Osteocyte (in vitro differentiated cells): Measurements from ENCODE around the gene ITPR1. TPM values are rescaled to one million over a fixed set of nuclear protein-coding genes. Genes with fewer than 3 reads are reported as not detected.

Experiments used
- DNase-seq: peaks from one replicate; pipeline ENCODE4 v3.0.0; 2021; ENCODE audit warnings: mixed read lengths; ENCODE audit not compliant: unreplicated experiment; ENCODE audit errors: extremely low spot score
- H3K27ac Mint-ChIP-seq: one replicate; pipeline ENCODE4 v1.8.0; 2021; ENCODE audit warnings: mild to moderate bottlenecking, mixed read lengths; ENCODE audit not compliant: unreplicated experiment
- H3K27me3 Mint-ChIP-seq: one replicate; pipeline ENCODE4 v1.8.0; 2021; ENCODE audit warnings: mixed read lengths; ENCODE audit not compliant: unreplicated experiment
- H3K36me3 Mint-ChIP-seq: one replicate; pipeline ENCODE4 v1.8.0; 2021; ENCODE audit warnings: mixed read lengths; ENCODE audit not compliant: unreplicated experiment
- H3K4me1 Mint-ChIP-seq: one replicate; pipeline ENCODE4 v1.8.0; 2021; ENCODE audit warnings: mixed read lengths; ENCODE audit not compliant: unreplicated experiment
- H3K4me3 Mint-ChIP-seq: one replicate; pipeline ENCODE4 v1.8.0; 2021; ENCODE audit warnings: mild to moderate bottlenecking, moderate library complexity, mixed read lengths; ENCODE audit not compliant: unreplicated experiment
- H3K9me3 Mint-ChIP-seq: one replicate; pipeline ENCODE4 v1.8.0; 2021; ENCODE audit warnings: mixed read lengths; ENCODE audit not compliant: unreplicated experiment
- total RNA-seq: library from RNA; stranded (reverse); gene quantifications from 2 replicates; pipeline ENCODE4 v1.2.1, GENCODE V29; 2021
- TF ChIP-seq, protein P1 (sequence below): fragments of 200-600 bp; sonication (generic); IDR thresholded peaks from 2 replicates; pipeline ENCODE4 v1.5.0; 2021; ENCODE audit warnings: antibody characterized with exemption, mild to moderate bottlenecking, moderate library complexity

Gene ITPR1
- total RNA-seq, 1 donor from 2014 or later: 34.3 TPM

- TF ChIP-seq, protein P1, sequence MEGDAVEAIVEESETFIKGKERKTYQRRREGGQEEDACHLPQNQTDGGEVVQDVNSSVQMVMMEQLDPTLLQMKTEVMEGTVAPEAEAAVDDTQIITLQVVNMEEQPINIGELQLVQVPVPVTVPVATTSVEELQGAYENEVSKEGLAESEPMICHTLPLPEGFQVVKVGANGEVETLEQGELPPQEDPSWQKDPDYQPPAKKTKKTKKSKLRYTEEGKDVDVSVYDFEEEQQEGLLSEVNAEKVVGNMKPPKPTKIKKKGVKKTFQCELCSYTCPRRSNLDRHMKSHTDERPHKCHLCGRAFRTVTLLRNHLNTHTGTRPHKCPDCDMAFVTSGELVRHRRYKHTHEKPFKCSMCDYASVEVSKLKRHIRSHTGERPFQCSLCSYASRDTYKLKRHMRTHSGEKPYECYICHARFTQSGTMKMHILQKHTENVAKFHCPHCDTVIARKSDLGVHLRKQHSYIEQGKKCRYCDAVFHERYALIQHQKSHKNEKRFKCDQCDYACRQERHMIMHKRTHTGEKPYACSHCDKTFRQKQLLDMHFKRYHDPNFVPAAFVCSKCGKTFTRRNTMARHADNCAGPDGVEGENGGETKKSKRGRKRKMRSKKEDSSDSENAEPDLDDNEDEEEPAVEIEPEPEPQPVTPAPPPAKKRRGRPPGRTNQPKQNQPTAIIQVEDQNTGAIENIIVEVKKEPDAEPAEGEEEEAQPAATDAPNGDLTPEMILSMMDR: no peak
- Mint-ChIP-seq H3K4me3 (no peak overlapping the region), H3K36me3 (no peaks in the 10 kb centered on the region), H3K9me3 (peaks cover 3% of the 10 kb centered on the region), H3K4me1 (peaks cover 86% of the 10 kb centered on the region), H3K27me3 (no peaks in the 10 kb centered on the region), H3K27ac (peak overlapping the region; percentile 90)
- DNase-seq: no peak
Observed at GRCh38 chr3:4739289-4740236, 246.4 kb downstream of the ITPR1 start.

- TF ChIP-seq, protein P1: no peak
- Mint-ChIP-seq H3K27ac (peak overlapping the region; percentile 87), H3K27me3 (no peaks in the 10 kb centered on the region), H3K4me3 (no peak overlapping the region), H3K36me3 (no peaks in the 10 kb centered on the region), H3K4me1 (peaks cover 85% of the 10 kb centered on the region), H3K9me3 (peaks cover 3% of the 10 kb centered on the region)
- no peak for DNase-seq
Observed at GRCh38 chr3:4740397-4741105, 247.4 kb downstream of the ITPR1 start.

GRCh38 chr3:4741106-4741403, 247.9 kb downstream of the ITPR1 start:
- no peaks in the 10 kb centered on the region for H3K36me3 Mint-ChIP-seq
- no peak for DNase-seq
- H3K27ac Mint-ChIP-seq: peak overlapping the region; percentile 87
- H3K4me1 Mint-ChIP-seq: peaks cover 87% of the 10 kb centered on the region
- peak overlapping the region; percentile 11 for H3K4me3 Mint-ChIP-seq
- TF ChIP-seq, protein P1: no peak
- no peaks in the 10 kb centered on the region for H3K27me3 Mint-ChIP-seq
- peaks cover 3% of the 10 kb centered on the region for H3K9me3 Mint-ChIP-seq

DNA sequence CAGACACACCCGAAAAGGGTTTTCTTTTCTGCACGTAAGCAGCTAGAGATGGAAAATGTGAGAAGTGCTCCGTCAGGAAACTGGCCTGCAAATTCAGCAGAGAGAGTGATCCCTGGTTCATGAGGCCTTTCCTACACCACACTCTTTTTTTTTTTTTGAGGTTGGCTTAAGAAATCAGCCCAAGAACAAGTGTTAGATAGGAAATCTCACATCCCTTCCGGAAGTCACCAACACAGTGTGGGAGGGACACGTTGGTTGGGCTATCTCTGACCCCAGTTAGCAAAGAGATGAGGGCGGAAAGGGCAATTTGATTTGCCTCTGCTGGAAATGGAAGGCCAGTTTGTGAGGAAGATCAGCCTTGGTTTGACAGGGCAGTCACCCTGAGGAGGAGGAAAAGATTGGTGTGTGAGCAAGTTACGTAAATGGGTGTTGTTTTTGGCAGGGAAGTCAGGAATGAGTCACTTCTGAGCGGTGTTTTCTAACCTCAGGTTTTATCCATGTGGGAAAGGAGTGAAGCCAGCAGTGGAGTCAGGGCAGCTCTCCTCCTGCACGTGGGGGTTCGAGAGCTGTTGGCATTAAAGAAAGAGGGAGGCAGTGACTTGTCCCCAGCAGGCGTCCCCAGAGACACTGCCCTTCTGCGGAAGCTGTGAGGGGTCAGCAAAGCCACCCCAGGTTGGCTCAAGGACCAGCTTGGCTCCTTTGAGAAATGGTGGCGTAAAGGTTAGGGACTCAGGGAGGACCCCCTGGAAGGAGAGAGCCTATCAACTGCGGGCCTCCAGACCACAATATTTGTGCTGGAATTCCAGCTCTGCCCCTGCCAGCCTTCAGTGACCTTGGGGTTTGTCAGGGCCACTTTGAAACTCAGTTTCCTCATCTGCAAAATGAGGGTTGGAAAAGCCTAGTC, 248.5 kb downstream of the ITPR1 start:
- H3K27ac Mint-ChIP-seq: peak overlapping the region; percentile 87

More for the DNA sequence above, 248.5 kb downstream of the ITPR1 start:
- H3K4me3 Mint-ChIP-seq: no peak overlapping the region
- peaks cover 3% of the 10 kb centered on the region for H3K9me3 Mint-ChIP-seq
- H3K36me3 Mint-ChIP-seq: no peaks in the 10 kb centered on the region
- H3K27me3 Mint-ChIP-seq: no peaks in the 10 kb centered on the region
- H3K4me1 Mint-ChIP-seq: peaks cover 89% of the 10 kb centered on the region
- DNase-seq: no peak
- TF ChIP-seq, protein P1: no peak
